CD4-positive, alpha-beta T cell treated with Interleukin-1 beta for 1 hour (primary cell): ENCODE results near the gene RAP1GDS1.

Source experiments
- DNase-seq, 2 donors: peaks; one replicate each; pipeline ENCODE4 v3.0.0-alpha.2; 2020 to 2022

RAP1GDS1 gene, protein sequence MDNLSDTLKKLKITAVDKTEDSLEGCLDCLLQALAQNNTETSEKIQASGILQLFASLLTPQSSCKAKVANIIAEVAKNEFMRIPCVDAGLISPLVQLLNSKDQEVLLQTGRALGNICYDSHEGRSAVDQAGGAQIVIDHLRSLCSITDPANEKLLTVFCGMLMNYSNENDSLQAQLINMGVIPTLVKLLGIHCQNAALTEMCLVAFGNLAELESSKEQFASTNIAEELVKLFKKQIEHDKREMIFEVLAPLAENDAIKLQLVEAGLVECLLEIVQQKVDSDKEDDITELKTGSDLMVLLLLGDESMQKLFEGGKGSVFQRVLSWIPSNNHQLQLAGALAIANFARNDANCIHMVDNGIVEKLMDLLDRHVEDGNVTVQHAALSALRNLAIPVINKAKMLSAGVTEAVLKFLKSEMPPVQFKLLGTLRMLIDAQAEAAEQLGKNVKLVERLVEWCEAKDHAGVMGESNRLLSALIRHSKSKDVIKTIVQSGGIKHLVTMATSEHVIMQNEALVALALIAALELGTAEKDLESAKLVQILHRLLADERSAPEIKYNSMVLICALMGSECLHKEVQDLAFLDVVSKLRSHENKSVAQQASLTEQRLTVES

DNA sequence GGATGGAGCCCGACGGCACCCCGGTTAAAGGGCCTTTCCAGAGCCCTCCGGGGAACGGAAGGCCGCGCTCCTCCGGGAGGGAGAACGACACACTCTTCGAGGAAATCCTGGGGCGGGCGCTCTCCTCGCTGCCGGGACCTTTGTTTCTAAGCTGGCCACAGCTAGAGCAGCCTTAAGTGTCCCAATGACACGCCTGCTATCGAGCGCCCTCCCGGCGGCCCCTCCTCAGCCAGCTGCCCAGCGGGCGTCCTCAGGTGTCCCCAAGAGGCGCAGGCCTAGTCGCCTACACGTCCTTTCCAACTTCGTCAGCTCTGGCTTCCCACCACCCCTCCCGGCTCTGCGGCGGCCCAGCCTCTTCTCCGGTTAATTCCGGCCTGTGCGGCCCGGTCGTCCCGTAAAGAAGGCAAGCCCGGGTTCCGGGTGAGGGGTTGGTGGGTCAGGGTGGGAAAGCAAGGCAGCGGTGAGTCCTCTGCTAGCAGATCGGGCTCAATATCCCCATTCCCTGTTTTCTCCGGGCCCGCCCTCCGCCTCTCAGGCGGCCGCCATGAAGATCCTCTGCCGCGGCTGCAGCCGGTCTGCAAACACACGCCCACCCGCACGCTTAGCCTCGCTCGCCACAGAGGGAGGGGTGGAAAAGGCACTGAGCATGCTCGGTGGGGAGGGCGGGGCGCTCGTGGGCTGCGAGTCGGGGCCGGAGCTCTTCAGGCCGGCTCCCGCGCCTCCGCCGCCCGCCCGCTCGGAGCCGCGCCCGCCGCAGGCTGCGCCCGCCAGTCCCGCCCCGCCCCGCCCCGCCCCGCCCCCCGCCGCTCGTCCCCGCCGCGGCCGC is at the start of gene RAP1GDS1:
RAP1GDS1 (plus strand) TSS at position 806 of the 826 bp plus-strand sequence. CDS start 182 bp downstream, outside the sequence.
- peak; percentile 91 to 93 for DNase-seq

DNA sequence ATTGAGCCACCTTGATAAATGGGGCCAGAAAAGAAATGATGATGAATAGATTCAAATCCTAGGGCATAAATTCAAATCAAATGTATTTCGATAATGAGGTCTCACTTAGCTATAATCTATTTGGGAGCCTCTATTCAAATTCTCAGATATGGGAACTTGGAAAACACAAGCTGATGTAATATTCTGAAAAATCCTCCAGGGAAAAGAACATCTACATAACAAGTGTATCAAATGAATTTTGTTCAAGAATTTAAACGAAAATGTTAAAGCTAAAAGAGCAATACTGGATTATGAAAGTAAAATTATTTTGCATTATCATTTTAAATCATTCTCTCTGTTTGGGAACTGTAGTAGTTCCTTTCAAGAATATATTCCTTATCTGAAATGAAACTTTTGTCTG is 38.9 kb upstream of the RAP1GDS1 start:
- DNase-seq: no peak

DNA sequence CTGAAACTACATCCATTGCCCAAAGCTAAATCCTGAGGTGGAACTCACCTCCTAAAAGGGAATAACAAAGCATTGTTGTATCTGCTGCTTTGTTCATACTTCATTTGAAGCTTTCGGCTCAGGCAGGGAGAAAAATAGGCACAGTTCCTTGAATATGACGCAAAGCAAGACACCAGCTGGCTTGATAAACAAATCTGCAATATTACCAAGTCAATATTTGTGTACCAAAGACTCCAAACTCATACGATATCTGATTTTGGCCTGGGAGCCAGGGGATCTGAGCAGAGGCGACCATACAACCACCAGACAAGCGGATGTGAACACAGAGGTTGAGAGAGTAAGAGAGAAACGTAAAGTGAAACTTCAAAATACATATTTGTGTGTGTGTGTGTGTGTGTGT is 34.8 kb upstream of the RAP1GDS1 start:
- no peak for DNase-seq

DNA sequence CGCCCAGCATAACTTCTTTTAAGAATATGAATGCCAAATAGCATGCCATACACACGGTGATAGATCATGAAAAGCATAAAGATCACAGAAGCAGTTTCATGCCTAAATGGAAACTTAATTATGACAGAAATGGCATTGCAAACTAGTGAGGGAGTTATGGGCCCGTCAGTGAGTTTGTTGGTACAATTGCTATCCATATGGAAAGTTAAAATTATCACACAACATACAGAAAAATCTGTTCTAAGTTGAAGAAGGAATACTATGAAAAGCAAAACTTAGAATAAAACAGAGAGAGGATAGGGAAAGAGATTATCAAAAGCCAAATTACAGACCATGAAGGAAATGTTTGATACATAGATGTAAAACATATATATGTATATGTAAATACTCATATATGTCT is 30.2 kb upstream of the RAP1GDS1 start:
- no peak for DNase-seq

DNA sequence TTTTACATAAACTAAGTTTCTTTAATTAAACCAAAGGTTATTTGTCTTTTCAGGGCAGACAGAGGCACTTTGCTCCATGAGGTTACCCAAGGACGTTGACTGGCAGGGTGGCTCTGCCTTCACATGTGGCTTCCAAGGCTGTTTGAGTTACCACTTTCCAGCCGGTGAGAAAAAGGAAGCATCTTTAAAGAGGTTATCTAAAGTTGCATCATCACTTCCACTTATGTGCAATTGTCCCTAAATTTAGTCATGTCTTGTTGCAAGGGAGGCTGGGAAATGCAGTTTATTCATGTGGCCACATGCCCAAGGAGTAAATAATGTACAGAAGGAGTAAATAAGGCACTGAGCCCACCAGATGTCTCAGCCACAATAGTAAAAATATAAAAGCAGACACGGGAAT is 29.0 kb upstream of the RAP1GDS1 start:
- DNase-seq: peak; percentile 2 to 6

DNA sequence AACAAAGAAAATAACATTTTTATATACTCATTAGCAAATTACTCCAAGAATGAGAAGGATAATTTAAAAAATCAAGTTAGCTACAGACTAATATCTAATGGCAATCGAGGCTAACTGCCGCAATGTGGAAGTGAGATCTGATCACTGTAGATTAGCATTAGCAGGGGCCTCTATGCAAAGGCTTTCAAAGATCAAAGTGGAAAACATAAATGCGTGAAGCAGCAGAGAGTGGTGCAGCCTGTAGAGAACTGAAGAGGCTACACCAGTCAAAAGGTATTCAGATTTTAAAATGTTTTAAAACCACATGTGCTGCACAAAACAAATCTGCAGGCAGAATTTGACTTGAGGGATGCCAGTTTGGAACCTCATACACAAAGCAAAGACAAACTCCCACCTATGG is 24.0 kb upstream of the RAP1GDS1 start:
- no peak for DNase-seq

DNA sequence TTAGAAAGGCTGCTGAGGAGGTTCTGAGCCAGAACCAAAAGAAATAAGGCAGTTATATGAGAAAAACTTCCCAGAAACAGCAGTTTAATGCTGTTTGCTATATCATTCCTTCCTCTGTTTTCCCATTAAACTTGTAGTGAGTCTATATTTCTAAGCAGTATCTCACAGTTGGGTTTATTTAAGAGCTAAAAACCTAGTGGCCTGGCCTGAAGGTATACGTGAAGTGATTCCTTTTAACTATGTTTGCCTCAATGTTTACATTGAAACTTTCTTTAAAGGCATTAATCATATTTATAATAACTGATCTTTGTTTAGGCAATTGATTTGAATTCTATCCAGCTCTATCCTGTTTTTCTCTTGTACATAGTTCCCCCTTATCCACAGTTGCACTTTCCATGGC is 19.1 kb upstream of the RAP1GDS1 start:
- DNase-seq: no peak

DNA sequence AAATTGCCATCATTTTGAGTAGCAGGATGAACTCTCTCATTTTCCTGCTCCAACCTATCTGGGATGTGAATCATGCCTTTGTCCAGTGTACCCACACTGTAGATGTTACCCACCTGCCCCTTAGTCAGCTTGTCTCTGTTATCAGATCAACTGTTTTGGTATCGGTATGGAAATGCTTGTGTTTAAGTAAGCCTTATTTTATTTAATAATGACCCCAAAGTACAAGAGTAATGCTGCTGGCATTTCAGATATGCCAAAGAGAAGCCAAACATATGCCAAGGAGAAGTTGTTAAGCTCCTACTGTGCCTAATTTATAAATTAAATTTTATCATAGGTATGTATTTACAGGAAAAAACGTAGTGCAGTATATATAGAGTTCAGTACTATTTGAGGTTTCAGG is 18.6 kb upstream of the RAP1GDS1 start:
- DNase-seq: no peak

DNA sequence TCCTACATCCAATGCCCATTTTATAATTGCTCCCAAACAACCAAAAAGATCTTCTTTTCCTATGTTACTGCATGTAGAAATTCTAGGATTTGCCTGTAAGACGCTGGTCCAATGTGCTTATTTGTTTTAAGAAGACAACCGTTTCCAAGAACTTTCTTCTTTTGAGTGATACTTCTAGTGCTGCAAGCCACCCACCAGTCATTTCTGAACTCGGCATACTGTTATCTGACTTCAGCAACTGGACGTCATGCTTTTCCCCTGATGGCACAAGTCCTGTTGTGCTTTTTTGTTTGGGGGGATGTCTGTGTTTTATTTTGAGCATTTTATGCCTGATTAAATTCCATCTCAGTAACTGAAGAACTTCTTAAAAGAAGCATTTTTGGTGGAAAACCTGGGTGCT is 16.0 kb upstream of the RAP1GDS1 start:
- no peak for DNase-seq

DNA sequence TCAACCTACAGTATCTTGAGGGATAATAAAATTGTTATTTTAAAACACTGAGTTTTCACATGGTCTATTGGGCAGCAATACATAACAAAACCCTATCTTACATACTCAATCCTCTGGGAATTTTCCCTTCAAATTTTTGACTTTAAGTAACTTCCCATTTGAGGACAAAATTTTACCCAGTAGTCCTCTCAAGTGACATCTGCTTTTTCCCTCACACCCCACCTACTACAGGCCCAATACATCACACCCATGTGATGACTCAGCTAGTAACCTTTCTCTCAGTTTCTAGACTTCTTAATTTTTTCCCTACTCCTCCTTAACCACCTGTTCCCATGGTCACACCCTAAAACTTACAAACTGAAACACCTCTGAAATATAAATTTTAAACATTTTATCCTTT is 12.2 kb upstream of the RAP1GDS1 start:
- no peak for DNase-seq

DNA sequence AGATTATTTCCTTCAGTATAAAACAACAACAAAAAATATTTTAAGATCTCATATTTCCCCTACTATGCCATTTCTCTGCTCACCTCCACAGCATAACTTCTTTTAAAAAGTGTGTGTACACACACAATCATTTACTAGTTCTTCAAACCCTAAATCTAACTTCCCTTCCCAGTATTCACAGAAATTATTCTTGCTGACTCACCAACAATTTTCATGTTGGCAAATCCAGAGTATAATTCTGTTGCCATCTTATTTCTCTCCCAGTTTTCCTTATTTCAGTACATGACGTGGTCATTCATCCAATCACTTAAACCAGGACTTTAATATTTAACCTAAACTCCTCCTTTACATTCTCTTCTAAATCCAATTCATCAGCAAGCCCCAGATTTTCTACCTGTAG is 11.4 kb upstream of the RAP1GDS1 start:
- no peak for DNase-seq

DNA sequence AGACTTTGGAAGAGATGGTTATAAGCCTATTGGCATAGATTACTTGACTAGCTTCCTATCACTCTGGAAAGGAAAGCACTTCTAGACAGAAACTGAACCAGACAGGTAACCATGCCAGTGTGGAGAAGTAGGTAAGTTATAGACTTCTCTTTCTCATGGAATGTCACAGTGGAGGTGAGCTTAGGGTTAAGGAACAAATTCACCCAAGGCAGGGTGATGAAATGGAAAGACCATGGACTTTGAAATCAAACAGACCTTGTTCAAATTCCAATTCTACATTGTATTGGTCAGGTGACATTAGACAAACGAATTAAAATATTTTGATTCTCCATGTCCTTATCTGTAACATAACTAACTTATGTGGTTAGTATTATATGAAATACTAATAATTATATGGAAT is 7.7 kb upstream of the RAP1GDS1 start:
- no peak for DNase-seq

DNA sequence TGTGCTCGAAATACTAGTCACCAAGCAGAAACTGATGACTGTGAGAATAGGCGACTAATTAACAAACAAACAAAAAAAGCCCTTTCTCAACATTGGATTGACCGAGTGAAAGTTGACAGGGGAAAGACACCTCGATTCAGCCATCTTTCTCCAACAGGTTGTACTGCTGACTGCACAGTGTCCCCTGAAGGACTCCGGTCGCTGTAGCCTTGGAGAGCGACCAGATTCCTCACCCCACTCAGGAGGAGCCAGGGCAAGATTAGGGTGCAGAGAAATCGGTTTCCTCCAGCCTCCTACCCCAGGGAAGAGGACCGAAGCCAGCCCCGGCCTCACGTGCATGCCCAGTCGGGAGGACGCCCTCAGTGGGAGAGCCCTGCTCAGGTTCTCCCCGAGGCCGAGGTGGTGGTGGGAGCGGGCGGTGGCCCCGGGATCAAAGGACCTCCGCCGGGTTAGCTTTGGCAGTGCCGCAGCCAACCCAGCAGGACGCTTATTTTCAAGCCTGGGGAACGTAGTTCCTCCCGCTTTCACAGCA is 1.1 kb upstream of the RAP1GDS1 start:
- peak in 1 of 2 donors; percentile 9 for DNase-seq

DNA sequence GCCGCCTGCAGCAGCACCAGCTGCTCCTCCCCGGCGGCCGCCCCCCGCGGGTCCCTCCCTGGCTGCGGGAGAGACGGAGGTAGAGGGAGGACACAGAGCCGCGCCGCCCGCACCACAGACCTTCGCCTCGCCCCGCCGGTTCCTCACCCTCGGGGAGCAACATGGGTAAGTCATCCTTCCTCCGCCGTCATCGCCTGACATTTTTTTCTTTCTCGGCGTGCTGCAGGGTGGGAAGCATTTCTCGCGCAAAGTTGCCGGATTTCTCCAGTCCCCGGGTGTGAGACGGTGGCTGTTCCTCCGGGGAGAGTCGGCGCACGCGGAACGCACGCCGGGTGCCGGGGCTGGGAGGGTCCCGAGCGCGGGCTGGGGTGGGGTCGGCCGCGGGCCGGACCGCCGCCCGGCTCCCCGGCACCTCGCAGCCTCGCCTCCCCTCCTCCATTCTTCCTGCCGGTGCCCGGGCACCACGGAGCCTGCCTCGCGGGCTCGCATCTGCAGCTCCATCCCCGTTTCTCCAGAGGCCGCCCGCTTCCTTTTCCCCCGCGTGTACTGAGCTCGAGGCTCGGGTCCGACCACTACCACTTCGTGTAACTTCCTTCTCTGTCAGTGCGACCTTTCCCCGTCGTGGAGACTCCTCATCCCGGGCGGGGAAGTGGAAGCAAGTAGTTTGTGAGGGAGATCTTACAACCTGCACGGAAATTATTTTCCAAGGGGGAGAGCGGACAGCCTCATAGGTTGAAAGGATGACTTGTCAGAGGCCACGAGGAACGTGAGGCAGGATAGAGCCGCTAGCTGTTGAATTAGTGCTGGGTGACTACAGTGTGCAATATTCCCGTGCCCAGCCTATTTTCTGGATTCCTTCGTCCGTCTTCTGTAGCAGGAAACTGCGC is 464 bp downstream of the RAP1GDS1 start:
- peak; percentile 17 to 21 for DNase-seq

DNA sequence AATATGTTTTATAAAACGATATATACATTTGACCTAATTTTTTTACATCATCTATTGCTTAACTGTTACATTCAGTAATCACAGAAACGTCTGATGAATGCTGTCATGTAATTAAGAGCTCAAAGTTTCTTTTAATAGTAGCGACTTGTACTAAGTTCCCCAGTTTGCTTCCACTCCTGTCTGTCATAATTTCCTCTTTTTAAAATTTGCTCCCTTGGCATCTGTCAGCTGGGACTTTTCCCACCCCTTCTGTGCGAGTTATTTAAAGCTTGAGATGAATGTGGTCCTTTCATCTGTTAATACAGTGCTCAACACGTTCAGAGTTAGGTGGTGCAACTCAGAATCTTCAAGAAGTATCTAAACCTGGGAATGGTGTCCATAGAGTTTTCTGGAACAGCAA is 1.2 kb downstream of the RAP1GDS1 start:
- DNase-seq: peak in 1 of 2 donors; percentile 10

DNA sequence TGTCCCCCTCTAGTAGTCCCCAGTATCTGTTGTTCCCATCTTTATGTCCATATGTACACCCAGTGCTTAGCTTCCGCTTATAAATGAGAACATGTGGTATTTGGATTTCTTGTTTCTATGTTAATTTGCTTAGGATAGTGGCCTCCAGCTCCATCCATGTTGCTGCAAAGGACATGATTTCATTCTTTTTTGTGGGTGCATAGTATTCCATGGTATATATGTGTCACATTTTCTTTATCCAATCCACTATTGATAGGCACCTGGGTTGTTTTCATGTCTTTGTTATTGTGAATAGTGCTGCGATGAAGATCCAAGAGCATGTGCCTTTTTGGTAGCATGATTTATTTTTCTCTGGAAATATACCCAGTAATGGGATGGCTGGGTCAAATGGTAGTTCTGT is 6.3 kb downstream of the RAP1GDS1 start:
- no peak for DNase-seq

DNA sequence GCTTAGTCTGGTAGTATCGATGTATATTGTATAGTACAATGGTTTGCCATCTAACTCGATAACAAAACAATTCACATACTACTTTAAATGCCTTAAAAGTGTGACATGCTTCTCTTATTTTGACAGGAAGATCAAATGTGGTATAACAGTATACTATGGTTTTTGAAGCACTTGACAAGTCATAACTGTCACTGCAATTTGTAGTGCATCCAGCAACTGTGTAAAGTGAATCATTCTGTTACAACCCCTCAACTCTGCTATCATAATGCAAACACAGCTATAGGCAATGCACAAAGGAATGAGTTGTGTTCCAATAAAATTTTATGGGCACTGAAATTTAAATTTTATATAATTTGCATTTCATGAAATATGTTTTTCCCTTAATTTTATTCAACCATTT is 14.0 kb downstream of the RAP1GDS1 start:
- DNase-seq: no peak

DNA sequence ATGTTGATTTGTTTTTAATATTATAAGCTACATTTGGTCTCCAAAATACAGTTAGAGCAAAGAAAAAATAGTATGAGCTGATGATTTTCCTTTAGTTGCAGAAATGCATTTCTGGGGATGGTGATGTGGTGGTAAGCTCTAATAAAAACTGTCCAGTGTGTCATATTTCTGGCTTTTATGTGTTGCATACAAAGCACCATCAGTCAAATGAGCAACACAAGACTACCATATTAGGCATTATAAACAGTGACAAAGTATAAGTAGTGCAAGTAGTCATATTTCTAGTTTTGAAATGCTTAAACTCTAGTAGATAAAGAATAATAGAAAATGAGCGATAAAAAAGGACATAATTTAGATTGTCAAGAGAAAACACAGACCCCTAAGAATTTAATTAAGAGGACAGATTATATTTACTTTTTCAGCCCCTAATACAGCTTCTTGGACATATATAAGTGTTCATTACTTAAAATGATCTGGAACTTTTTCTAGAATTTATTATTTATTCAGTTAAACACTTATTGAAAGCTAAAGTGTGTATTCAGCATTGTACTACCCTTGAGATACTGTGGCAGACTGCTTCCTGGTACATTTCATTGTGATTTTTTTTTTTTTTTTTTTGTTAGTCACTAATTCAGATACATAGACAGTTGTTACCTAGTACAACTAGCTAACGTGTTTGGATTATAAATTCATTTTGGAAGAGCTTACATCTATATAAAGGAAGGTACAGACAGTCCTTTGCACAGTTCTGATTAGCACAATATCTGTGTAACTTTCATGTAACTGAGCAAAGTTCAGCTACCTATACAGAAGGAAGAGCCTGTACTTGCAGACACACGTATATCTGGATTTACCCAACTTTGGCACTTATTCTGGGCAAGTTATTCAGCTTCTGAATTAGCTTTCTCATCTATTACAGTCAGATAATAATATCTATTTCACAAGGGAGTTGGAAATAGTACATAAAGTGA is 22.3 kb downstream of the RAP1GDS1 start:
- no peak for DNase-seq

DNA sequence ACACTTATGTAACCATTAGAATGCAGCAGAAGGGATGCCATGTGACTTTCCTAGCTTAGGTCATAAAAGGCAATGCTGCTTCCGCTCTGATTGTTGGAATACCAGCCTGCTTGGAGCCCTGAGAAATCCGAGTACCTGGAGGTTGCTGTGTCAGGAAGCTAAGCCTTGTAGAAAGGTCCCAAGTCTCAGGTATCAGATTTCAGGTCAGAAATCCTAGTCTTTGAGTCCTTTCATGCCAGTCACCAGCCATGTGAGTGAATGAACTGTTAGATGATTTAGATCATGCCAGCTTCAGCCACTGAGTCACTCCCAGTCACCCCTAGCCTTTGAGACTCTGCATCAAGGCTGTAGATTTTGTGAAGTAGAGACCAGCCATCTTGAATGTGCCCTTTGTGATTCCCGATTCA is 23.5 kb downstream of the RAP1GDS1 start:
- no peak for DNase-seq

DNA sequence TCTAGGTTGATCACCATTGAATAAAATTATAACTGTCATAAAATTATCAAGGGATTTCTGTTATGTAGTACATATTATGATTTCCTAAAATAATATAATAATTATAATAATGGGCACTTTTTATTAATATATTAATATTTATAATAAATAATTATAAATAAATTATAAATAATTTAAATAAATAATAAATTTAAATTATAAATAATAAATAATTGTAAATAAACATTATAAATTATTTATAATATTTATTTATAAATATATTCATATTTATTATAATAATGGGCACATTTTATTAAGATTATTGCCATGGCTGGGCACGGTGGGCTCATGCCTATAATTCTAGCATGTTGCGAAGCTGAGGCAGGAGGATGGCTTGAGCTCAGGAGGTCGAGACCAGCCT is 24.5 kb downstream of the RAP1GDS1 start:
- DNase-seq: no peak

DNA sequence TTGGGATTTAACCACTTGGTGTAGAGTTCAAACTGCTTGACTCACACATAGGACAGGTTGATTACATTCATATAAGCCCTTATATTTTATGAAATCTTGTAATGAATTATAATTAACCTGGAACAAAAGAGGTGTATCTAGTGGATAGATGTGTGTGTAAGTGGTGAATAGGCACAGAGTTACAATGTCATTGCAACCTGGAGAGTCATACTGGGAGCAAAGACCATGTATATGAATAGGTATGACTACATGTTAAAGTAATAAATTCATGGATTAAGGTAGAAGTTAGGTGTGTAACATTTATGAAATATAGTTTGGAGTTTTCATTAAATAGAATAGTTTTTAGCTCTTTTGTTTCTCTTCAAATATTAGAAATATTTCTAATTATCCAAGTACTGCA is 26.1 kb downstream of the RAP1GDS1 start:
- DNase-seq: no peak
